IMR-90 (cell line): ENCODE measurements around the gene FALEC.

Experiments used
- CTCF ChIP-seq: conservative IDR thresholded peaks from 2 replicates; pipeline ENCODE4 v1.5.1; 2012; ENCODE audit warnings: mild to moderate bottlenecking, low read depth, low read length, improper control_type of control experiment
- ELK1 ChIP-seq: fragments of 150-350 bp; IDR thresholded peaks from 2 replicates; pipeline ENCODE4 v1.6.1; 2016; ENCODE audit warnings: low read depth, mild to moderate bottlenecking, low read length, moderate library complexity, borderline replicate concordance
- FOS ChIP-seq: fragments of 150-350 bp; IDR thresholded peaks from 2 replicates; pipeline ENCODE4 v1.6.1; 2016; ENCODE audit warnings: low read depth, low read length
- MAFK ChIP-seq: IDR thresholded peaks from 2 replicates; pipeline ENCODE4 v1.6.1; 2012; ENCODE audit warnings: low read depth, low read length, improper control_type of control experiment
- MXI1 ChIP-seq: IDR thresholded peaks from 2 replicates; pipeline ENCODE4 v1.6.1; 2012; ENCODE audit warnings: low read depth, mild to moderate bottlenecking, low read length, moderate library complexity, borderline replicate concordance
- POLR2A ChIP-seq: IDR thresholded peaks from 2 replicates; pipeline ENCODE4 v1.6.1; 2012; ENCODE audit warnings: mild to moderate bottlenecking, low read depth, low read length
- RAD21 ChIP-seq: IDR thresholded peaks from 2 replicates; pipeline ENCODE4 v1.6.1; 2012; ENCODE audit warnings: low read length, improper control_type of control experiment
- RCOR1 ChIP-seq: IDR thresholded peaks from 2 replicates; pipeline ENCODE4 v1.6.1; 2012; ENCODE audit warnings: mild to moderate bottlenecking, low read length, improper control_type of control experiment; ENCODE audit not compliant: insufficient replicate concordance
- RFX5 ChIP-seq: IDR thresholded peaks from 2 replicates; pipeline ENCODE4 v1.8.0; 2012; ENCODE audit warnings: low read depth, mild to moderate bottlenecking, low read length, moderate library complexity
- SMC3 ChIP-seq: fragments of 150-350 bp; IDR thresholded peaks from 2 replicates; pipeline ENCODE4 v1.6.1; 2016; ENCODE audit warnings: low read depth, mild to moderate bottlenecking, antibody characterized with exemption, low read length, moderate library complexity

- no peak for TF ChIP-seq CTCF
- no peak for TF ChIP-seq POLR2A
- TF ChIP-seq RCOR1 = no peak
- no peak for TF ChIP-seq FOS
- no peak for TF ChIP-seq MXI1
- TF ChIP-seq SMC3 = no peak
- no peak for TF ChIP-seq MAFK
- TF ChIP-seq RFX5 = no peak
- no peak for TF ChIP-seq RAD21
- TF ChIP-seq ELK1 = no peak
Measured at GRCh38 chr1:150466964-150467363, 48.6 kb upstream of the FALEC start.
